GM10266 (cell line): Measurements from ENCODE around the gene GPR142.

ENCODE experiments used
- DNase-seq: peaks from one replicate; pipeline ENCODE4 v3.0.0; 2012; ENCODE audit errors: extremely low spot score
- CTCF ChIP-seq: IDR thresholded peaks from 2 replicates; pipeline ENCODE4 v1.5.1; 2012; ENCODE audit warnings: mild to moderate bottlenecking, low read depth; ENCODE audit not compliant: control insufficient read depth, insufficient read depth; ENCODE audit errors: missing control alignments

Gene GPR142

GRCh38 chr17:74329378-74329777 is 37.9 kb upstream of the GPR142 start:
- TF ChIP-seq CTCF: no peak
- DNase-seq: no peak

GRCh38 chr17:74330446-74330845 is 36.9 kb upstream of the GPR142 start:
- no peak for DNase-seq
- TF ChIP-seq CTCF: no peak

GRCh38 chr17:74332017-74332650 is 35.2 kb upstream of the GPR142 start:
- no peak for TF ChIP-seq CTCF
- no peak for DNase-seq

GRCh38 chr17:74332763-74333283 is 34.5 kb upstream of the GPR142 start:
- no peak for TF ChIP-seq CTCF
- no peak for DNase-seq

GRCh38 chr17:74334393-74335039 is 32.8 kb upstream of the GPR142 start:
- no peak for DNase-seq
- no peak for TF ChIP-seq CTCF

- TF ChIP-seq CTCF: no peak
- DNase-seq: no peak
These were observed 31.7 kb upstream of the GPR142 start for GRCh38 chr17:74335529-74336062.

- no peak for DNase-seq
- no peak for TF ChIP-seq CTCF
These were observed 31.0 kb upstream of the GPR142 start for GRCh38 chr17:74336307-74336706.
